Renal cortex interstitium (tissue), 11 donors: Measurements from ENCODE around the gene FADS1. TPM values are rescaled to one million over a fixed set of nuclear protein-coding genes. Genes with fewer than 3 reads are reported as not detected.

Experiments
- DNase-seq, 11 donors: peaks; one replicate each; pipeline ENCODE4 v3.0.0-alpha.2; 2013; ENCODE audit warnings: low read depth in 9 of 11, low spot score in 4 of 11; ENCODE audit errors: extremely low read depth in 1 of 11
- polyA plus RNA-seq, 3 donors: library from polyadenylated mRNA; unstranded; fragments of 120-200 nt; gene quantifications; one replicate each; pipeline ENCODE4 v1.2.1, GENCODE V29; 2013; ENCODE audit not compliant: insufficient read length in 3 of 3

The FADS1 gene
- polyA plus RNA-seq, 3 donors = 52.2 to 54.9 (median 54.7) TPM

DNA sequence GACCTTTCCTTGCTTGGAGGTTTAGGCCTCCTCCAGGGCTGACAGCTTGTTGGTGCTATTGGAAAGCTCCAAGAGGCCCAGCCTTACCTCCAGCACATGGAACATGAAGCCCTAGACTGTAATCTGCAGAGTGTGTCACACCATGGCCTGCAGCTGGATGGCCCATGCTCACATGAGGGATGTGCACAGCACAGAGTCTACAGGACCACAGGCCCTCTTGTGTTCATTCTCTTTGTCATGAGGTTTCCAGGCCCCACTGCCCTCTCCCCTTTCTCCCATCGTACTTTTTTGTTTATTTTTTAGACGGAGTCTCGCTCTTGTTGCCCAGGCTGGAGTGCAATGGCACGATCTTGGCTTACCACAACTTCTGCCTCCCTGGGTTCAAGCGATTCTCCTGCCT, 10.0 kb downstream of the FADS1 start:
- no peak for DNase-seq

- DNase-seq = no peak
Measured at GRCh38 chr11:61805146-61805545, 11.7 kb downstream of the FADS1 start.

DNA sequence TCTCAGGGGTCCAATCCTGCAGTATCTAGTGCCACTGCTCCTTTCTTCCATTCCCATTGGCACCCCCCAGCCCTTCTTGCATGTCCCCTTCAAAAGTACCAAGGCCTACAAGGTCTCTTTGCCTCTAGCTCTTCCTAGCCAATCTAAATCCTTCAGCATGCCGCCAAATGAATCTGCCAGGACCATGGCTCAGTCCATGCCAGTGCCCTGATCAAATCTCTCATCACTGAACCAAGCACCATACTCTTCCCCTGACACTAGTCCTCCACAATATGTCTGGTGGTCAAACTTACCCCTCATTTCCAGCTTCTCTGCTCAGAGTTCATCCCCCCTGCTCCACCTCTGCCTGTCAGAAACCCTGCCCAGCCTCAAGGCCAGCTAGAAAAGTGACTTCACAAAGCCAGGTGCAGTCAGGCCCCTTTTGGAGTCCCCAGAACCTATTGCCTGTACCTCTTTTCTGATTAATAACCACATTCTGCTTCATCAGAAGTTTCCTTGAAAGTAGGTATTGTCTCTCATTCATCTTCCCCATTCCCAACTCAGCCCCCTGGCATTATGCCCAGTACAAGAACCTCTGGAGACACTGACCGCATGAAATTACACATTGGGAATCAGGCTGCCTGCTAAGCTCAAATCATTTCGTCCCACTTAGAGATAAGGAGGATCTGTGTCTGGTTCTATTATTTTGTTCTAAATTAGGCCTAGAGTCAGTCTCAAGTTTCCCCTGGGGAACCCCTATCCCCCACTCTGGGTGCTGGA, 12.7 kb downstream of the FADS1 start:
- no peak for DNase-seq

GRCh38 chr11:61802605-61803004, 14.2 kb downstream of the FADS1 start:
- no peak for DNase-seq

DNA sequence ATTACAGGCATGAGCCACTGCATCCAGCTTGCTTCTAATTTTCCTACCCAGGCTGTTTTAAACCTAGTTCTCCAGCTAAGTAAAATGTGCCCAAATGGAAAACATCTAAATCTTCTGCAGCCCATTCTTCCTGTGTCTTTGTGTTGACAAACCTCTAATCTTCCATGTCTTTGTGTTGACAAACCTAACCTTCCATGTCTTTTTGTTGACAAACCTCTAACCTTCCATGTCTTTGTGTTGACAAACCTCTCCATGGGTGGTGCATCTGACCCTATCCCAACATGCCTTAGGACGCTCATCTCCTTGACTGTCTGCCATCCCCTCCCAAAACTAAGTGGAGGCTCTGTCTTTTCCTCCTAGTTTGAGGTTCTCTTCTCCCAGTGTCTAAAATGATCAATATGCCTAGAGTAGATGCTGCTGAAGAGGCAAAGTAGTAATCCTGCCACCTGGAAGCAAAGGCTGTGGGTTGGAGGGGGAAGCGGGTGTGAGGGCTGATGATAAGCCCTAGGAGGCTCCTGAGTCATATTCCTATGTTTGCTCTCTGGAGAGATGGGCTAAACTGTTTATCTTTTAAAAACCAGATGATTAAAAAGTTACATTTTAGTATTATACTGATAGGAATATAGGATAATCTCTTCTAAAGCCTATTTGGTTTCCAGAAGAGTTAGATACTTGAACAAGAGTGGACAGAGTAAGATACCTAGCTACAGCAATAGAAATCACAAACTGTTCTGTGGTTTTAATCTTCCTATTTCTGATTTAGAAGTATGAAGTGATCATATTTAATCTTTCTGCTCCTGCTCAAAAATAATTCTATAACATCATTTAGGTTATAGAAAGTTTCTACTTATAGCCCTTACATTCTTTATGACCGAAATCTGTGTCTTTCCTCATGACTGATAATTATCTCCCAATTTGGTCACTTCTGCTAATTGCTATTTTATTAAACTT, 16.2 kb downstream of the FADS1 start:
- no peak for DNase-seq

DNA sequence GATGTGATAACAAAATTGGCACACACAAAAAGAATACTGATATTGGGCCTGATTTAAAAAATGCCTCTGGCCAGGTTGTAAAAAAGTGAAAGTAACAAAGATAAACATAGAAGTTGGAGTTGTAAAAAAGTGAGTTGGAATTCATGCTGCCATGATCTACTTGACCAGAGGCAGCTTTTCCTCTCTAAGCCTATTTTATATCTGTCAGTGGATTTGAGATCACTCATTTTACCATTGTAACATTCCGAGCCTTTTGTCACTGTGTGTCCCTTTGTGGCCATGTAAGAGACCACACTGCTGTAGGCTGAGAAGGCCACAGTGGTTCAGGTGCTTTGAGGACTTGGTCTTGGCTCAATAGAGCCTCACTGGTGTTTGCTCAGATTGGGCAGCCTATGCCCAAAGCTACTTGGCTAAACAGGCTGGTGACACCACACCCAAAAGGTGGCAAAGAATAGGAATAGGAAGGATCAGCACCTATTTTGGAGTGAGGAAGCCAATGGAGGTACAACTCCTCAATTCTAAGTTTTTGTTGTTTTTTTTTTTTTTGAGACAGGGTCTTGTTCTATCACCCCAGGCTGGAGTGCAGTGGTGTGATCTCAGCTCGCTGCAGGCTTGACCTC, 17.0 kb downstream of the FADS1 start:
- DNase-seq = no peak

GRCh38 chr11:61797263-61797944, 19.4 kb downstream of the FADS1 start:
- DNase-seq = peak in 7 of 11 donors; percentile 62 to 87 (median 81)

- DNase-seq = no peak
Measured at GRCh38 chr11:61795876-61796526, 20.8 kb downstream of the FADS1 start.

DNA sequence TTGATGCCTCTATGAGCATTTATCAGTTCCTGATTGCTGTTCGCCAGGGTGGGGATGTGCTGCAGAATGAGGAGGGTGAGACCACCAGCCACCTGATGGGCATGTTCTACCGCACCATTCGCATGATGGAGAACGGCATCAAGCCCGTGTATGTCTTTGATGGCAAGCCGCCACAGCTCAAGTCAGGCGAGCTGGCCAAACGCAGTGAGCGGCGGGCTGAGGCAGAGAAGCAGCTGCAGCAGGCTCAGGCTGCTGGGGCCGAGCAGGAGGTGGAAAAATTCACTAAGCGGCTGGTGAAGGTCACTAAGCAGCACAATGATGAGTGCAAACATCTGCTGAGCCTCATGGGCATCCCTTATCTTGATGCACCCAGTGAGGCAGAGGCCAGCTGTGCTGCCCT, 21.3 kb downstream of the FADS1 start:
- no peak for DNase-seq

DNA sequence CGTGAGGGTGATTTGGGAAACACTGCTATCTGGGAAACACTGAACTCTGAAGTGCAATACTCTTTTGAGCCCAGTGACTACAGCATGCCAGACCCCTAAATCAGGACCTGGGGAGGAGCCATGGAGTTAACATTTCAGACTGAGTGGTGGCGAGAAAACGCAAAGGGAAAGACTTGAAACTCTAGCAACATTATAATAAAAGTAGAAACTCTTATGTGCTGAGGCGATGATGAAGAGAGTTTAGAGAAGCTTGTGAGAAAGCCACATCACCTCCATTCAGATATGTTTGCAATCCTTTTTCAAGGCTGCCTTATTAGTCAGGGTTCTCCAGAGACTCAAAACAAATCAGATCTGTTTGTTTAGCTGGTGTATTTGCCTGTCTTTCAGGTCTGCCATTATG, 22.2 kb downstream of the FADS1 start:
- no peak for DNase-seq

DNA sequence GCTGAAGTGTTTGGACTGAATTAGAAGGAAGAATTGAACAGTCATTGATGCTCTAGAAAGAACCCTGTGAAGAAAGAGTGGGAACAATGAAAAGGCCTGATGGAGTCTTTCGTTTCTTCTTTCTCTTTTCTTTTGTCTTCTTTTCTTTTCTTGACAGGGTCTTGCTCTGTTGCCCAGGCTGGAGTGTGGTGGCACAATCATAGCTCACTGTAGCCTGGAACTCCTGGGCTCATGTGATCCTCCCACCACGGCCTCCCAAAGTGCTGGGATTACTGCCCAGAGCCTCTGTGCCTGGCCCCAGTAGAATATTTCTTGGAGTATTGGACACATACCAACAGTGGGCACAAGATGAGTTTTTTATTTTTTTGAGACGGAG, 23.0 kb downstream of the FADS1 start:
- DNase-seq = no peak

- no peak for DNase-seq
Measured at GRCh38 chr11:61793083-61793828, 23.5 kb downstream of the FADS1 start.

DNA sequence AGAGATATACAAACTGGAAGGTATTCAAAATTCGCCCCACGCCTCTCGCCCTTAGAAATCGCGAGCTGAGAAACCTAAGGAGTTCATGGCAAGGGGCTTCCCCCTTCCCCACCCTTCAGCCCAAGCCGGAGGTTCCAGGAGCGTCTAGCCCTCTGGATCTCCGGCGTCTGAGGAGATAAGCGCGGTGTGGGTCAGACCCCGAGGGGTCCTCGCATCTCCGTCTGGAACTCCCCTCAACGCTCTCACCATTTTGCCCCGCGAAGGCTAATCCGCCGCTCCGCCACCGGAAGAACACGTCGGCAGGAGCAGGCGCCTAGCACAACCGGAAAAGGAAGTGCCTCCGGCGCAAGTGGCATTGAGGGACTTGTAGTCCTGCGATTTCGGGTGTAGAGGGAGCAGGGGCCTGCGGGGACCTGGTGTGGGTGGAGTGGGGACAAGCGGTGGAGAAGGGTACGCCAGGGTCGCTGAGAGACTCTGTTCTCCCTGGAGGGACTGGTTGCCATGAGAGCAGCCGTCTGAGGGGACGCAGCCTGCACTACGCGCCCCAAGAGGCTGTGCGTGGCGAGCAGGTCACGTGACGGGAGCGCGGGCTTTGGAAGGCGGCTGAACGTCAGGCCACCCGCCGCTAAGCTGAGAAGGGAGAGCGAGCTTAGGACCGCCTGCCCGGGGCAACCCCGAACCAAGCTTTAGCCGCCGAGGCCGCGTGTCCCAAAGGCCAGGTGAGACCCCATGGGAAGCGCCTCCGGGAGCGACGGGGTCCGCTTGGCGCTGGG, 24.3 kb downstream of the FADS1 start, which contains the start of the genes FEN1 and TMEM258:
Gene FEN1 (plus strand): TSS at position 602 of the 773 bp plus-strand sequence. CDS start 2,451 bp downstream, outside the sequence.
Gene TMEM258 (minus strand): TSS at position 290 of the 773 bp plus-strand sequence. CDS start 41 bp downstream, at position 249.
- DNase-seq = peak in 10 of 11 donors; percentile 84 to 93 (median 90)

- peak in 7 of 11 donors; percentile 77 to 87 (median 82) for DNase-seq
Measured at GRCh38 chr11:61791737-61792309, 25.0 kb downstream of the FADS1 start.

DNA sequence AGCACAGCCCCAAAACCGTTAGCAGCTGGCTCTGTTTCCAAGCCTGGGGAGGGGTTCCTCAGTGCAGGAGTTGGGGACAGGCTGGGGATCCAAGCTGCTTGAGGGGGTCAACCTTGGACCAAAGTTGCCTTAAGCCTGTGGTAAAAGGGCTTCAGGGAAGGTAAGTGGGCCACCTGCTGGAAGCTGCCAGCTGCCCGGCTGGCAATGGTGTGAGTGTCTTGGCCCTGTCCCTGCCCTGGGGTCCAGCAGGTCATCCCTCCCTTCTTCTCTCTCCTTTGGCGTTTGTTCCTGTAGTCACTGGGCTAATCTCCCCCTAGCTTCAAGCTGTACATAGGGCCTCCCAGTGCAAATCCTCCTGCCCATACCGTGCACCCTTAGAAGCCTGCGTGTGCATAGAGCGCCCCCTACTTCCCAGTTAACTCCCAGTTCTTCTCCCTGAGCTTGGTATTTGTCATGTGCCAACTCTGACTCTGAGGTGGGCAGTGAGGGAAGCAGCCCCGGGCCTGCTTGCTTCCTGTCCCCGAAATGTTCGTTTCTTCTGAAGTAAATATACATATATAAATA, 28.8 kb downstream of the FADS1 start:
- no peak for DNase-seq

GRCh38 chr11:61785837-61786402, 30.9 kb downstream of the FADS1 start:
- DNase-seq = no peak
